Activated CD8-positive, alpha-beta T cell treated with anti-CD3 and anti-CD28 coated beads for 36 hours (primary cell): Measurements from ENCODE around the gene FAM50A. TPM values are rescaled to one million over a fixed set of nuclear protein-coding genes. Genes with fewer than 3 reads are reported as not detected.
A peak's percentile ranks its signal among the peaks of the same experiment; 100 is the strongest.

ENCODE experiments used
- ATAC-seq: fragments of 200-7000 bp; cut with Tn5 transposase; one replicate; pipeline ENCODE4 v1.10.0; 2021; ENCODE audit warnings: mild to moderate bottlenecking, moderate library complexity
- CTCF ChIA-PET: fragments of 350-600 bp; sonication (Branson Sonifier 250); formaldehyde crosslinking; loops from one replicate; lab custom pipeline; 2021; ENCODE audit warnings: antibody characterized with exemption; lab: Charles Lee
- POLR2A ChIA-PET: fragments of 350-600 bp; sonication (Branson Sonifier 250); formaldehyde crosslinking; loops from one replicate; lab custom pipeline; 2021; ENCODE audit warnings: antibody characterized with exemption; lab: Charles Lee
- DNase-seq: peaks from one replicate; pipeline ENCODE4 v3.0.0-alpha.2; 2020
- H3K27ac Mint-ChIP-seq: one replicate; pipeline ENCODE4 v1.8.0; 2021; ENCODE audit warnings: mild to moderate bottlenecking, mixed read lengths
- H3K27me3 Mint-ChIP-seq: one replicate; pipeline ENCODE4 v1.8.0; 2021; ENCODE audit warnings: mixed read lengths
- H3K36me3 Mint-ChIP-seq: one replicate; pipeline ENCODE4 v1.8.0; 2021; ENCODE audit warnings: low read depth, mixed read lengths
- H3K4me1 Mint-ChIP-seq: one replicate; pipeline ENCODE4 v1.8.0; 2021; ENCODE audit warnings: low read depth, mixed read lengths
- H3K4me3 Mint-ChIP-seq: one replicate; pipeline ENCODE4 v1.8.0; 2021; ENCODE audit warnings: mild to moderate bottlenecking, moderate library complexity, mixed read lengths
- H3K9me3 Mint-ChIP-seq: one replicate; pipeline ENCODE4 v1.8.0; 2021; ENCODE audit warnings: mixed read lengths
- CTCF ChIP-seq: fragments of 200-600 bp; IDR thresholded peaks from one replicate; pipeline ENCODE4 v1.8.0; 2022; ENCODE audit warnings: antibody characterized with exemption, mild to moderate bottlenecking
- intact Hi-C: fragments of 100-400 bp; cut with micrococcal nuclease; formaldehyde crosslinking; loops from one replicate; pipeline ENCODE4 v1.10.0; 2022
- total RNA-seq, 2 experiments: library from RNA; stranded (reverse); gene quantifications; one replicate each; pipeline ENCODE4 v1.2.3, GENCODE V29; 2021

FAM50A gene
- total RNA-seq, 2 experiments from 2014 or later: 43.6 to 47.5 TPM

- Mint-ChIP-seq H3K36me3 (peaks cover 6% of the 10 kb centered on the region), H3K27ac (no peak overlapping the region), H3K4me3 (no peak overlapping the region), H3K27me3 (no peaks in the 10 kb centered on the region), H3K9me3 (no peaks in the 10 kb centered on the region), H3K4me1 (peaks cover 7% of the 10 kb centered on the region)
- no peak for TF ChIP-seq CTCF
- POLR2A ChIA-PET: no interaction called here
- no peak for DNase-seq
- ATAC-seq: no peak
- intact Hi-C loops: no loop called here
- CTCF ChIA-PET: no interaction called here
Measured at GRCh38 chrX:154450312-154450711, 6.4 kb downstream of the FAM50A start.

- peaks cover 3% of the 10 kb centered on the region for H3K4me1 Mint-ChIP-seq
- no peak overlapping the region for H3K27ac Mint-ChIP-seq
- peaks cover 6% of the 10 kb centered on the region for H3K36me3 Mint-ChIP-seq
- no peak for ATAC-seq
- H3K4me3 Mint-ChIP-seq: no peak overlapping the region
- intact Hi-C loops: no loop called here
- ChIA-PET POLR2A (interaction anchor here (1.2 kb wide), 1 partner anchor 36 kb away, joined by 3 read pairs; no protein-coding TSS in a partner anchor), CTCF (no interaction called here)
- no peak for DNase-seq
- no peaks in the 10 kb centered on the region for H3K9me3 Mint-ChIP-seq
- H3K27me3 Mint-ChIP-seq: no peaks in the 10 kb centered on the region
- no peak for TF ChIP-seq CTCF
Measured at GRCh38 chrX:154452823-154453222, 8.9 kb downstream of the FAM50A start.

GRCh38 chrX:154457491-154458115, 13.7 kb downstream of the FAM50A start:
- H3K27me3 Mint-ChIP-seq: no peaks in the 10 kb centered on the region
- peak; percentile 57 for DNase-seq
- POLR2A ChIA-PET: interaction anchor here (0.8 to 2.6 kb wide), 3 partner anchors 58 to 488 kb away, joined by 3 to 8 read pairs (median 3); partner anchors contain the start of gene RPL10
- TF ChIP-seq CTCF: no peak
- H3K9me3 Mint-ChIP-seq: no peaks in the 10 kb centered on the region
- H3K36me3 Mint-ChIP-seq: peaks cover 7% of the 10 kb centered on the region
- H3K4me3 Mint-ChIP-seq: peak overlapping the region; percentile 87
- H3K27ac Mint-ChIP-seq: peak overlapping the region; percentile 86
- CTCF ChIA-PET: no interaction called here
- intact Hi-C loops: no loop called here
- peaks cover 6% of the 10 kb centered on the region for H3K4me1 Mint-ChIP-seq
- ATAC-seq: peak; percentile 74

- CTCF ChIA-PET: no interaction called here
- H3K4me3 Mint-ChIP-seq: peak within 1 kb of the TSS; percentile 87
- intact Hi-C loops: no loop called here
Measured at GRCh38 chrX:154458116-154458953, 14.4 kb downstream of the FAM50A start, which contains the start of gene PLXNA3. PLXNA3 (plus strand) TSS chrX:154458281; CDS start chrX:154460184, 1,903 bp downstream.

More at GRCh38 chrX:154458116-154458953, 14.4 kb downstream of the FAM50A start, which contains the start of gene PLXNA3:
- peak; percentile 79 for ATAC-seq
- no peak for TF ChIP-seq CTCF
- H3K36me3 Mint-ChIP-seq: peaks cover 4% of the 10 kb centered on the region
- peak; percentile 59 for DNase-seq
- peak within 1 kb of the TSS; percentile 86 for H3K27ac Mint-ChIP-seq
- H3K27me3 Mint-ChIP-seq: no peaks in the 10 kb centered on the region
- H3K9me3 Mint-ChIP-seq: no peaks in the 10 kb centered on the region
- peaks cover 6% of the 10 kb centered on the region for H3K4me1 Mint-ChIP-seq
- POLR2A ChIA-PET: interaction anchor here (0.8 to 2.6 kb wide), 4 partner anchors 46 to 488 kb away, joined by 3 to 8 read pairs (median 3); partner anchors contain the start of gene RPL10
